SHP77 treated with DMSO at 0.1 percent for 48 hours (cell line): ENCODE measurements around the gene CD74.

Source experiments
- DNase-seq: peaks from one replicate; lab custom pipeline; 2025; lab: John Stamatoyannopoulos, UW

CD74 gene

GRCh38 chr5:150409638-150410523, 2.8 kb downstream of the CD74 start:
- DNase-seq: peak; percentile 77

DNA sequence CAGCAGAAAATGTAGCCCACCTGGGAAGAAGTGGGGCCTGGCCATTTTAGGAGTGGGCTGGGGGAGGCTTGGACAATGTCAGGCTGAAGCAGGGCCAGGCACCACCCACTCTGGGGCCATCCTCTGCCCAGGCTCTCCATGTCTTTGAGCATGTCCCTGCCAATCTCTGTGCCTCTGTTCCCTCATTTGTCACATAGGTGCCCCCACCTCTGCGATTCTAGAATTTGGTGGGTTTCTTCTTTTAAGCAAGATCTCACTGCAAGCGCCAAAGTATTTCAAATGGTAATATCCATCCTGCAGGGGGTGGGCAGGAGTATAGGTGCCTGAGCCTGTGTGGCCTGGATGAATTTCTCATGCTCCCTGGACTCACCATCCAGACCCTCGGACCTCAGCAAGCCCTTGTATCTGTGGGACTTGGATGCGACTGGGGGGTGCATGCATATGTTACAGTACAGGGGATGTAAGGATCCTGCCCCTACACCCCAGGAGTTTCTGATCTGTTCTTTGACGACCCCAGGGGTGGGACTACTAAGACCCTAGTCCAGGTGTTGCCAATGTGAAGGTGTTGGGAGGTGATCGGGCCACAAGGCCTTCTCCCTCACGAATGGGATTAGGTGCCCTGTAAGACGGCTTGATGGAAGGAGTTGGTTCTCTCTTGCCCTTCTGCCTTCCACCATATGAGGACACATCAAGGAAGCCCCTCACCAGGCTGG, 4.3 kb downstream of the CD74 start:
- no peak for DNase-seq

- DNase-seq: no peak
These were observed 5.5 kb downstream of the CD74 start for GRCh38 chr5:150407096-150407720.

DNA sequence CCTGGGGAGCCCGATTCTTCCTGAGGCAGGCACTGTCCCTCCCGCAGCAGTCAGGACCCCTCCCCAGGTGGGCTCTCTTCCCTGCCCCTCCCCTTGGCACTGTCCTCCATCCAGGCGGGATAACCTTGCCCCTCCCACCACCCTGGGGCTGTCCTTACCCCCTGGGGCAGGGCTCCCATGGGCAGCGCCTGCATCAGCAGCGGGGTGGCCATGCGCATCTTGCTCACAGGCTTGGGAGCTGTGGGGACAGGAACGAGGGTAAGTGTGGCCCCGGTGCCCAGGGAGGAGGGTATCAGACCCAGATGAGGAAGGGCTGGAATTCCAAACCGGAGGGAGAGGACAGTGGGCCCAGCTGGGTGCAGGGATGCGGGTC, 6.0 kb downstream of the CD74 start:
- DNase-seq: no peak

GRCh38 chr5:150406103-150406722, 6.5 kb downstream of the CD74 start:
- DNase-seq: no peak

GRCh38 chr5:150404941-150405816, 7.5 kb downstream of the CD74 start:
- no peak for DNase-seq

DNA sequence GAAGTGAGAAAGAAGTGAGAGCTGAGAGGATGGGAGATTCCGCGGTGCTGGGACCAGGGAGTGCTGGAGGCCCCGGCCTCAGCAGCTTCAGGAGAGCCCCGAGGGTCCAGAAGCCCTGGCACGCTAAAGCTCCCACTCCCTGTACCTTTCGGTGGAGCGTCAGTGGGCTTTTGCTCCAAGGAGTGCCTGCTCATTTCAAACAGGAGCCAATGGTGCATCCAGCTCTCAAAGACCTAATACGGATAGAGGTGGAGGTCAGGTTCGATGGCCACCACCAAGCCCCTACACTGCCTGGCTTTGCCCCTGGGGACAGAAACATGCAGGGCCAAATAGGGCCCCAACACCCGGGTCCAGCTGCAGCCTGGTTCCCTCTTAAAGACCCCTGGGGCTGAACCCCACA, 8.2 kb downstream of the CD74 start:
- DNase-seq: no peak

DNA sequence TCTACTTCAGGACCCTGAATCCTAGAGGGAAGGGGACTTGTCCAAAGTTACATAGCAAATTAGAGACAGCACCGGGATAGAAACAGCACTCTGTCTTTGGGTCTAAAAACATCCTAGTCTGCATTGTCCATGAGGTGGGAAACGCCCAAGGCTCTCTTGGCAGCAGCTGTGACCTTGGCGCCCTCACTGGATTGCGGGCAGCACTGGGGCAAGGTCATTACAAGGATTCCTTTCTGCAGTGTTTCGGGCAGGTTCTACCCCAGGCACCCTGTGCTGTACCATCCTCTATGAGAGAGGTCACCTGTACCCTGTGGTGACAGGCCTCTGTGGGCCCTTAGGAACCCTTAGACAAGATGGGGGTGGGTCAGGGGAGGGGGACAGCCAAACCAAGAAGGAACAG, 8.6 kb downstream of the CD74 start:
- DNase-seq: no peak

DNA sequence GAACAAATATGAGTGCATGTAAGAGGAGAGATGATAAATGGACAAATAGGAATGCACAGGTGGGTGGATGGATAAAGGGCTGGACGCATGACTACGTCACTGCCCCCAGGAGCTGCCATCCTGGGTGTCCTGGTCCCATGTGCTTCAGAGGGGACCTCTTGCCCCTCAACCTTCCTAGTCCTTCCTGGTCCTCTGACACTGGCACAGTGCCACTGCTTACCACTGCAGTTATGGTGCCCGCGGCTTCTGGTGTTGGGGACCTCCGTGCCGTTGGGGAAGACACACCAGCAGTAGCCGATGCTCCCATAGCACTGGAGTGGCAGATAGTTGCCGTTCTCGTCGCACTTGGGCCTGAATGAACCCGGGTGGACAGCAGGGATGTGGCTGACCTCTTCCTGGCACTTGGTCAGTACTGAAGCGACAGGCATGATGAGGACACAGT, 9.8 kb downstream of the CD74 start:
- no peak for DNase-seq

- DNase-seq: no peak
These were observed 10.4 kb downstream of the CD74 start for GRCh38 chr5:150402229-150402773.

- no peak for DNase-seq
These were observed 11.1 kb downstream of the CD74 start for GRCh38 chr5:150401376-150402228.

GRCh38 chr5:150401076-150401375, 11.7 kb downstream of the CD74 start:
- no peak for DNase-seq

DNA sequence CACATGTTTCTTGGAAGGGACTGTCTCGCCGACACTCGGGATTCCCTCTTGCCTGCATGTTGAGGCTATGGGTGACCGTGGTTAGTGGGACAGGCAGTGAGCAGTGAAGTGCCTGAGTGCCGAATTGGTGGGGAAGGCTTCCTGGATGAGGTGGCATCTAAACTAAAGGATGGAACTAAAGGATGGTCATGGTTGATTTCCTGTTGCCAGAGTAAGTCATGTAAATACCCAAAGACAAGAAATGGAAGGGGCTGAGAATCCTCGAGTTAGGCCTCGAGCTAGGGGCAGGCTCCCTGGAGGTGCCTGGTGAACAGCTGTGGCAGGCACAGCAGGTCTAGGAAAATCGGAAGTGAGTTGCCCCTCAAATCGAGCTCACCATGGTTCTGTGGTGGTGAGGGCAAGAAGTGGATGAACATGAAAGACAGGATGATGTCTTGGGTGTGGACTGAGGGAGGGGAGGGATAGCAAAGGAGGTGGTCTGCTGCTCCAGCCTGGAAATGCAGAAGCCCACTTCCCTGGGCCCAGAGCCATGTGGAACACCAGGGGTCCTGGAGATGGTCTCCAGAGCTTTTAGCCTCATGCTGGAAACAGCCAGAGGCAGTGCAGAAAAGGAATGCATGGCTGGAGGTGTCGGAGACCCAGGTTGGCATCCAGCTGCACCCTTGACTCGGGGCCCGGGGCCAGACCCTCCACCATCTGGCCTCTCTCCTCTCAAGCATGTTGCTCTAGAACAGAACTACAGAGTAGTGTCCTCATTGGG, 12.2 kb downstream of the CD74 start:
- DNase-seq: no peak

- DNase-seq: no peak
These were observed 13.0 kb downstream of the CD74 start for GRCh38 chr5:150399524-150400211.

GRCh38 chr5:150398722-150399523, 13.8 kb downstream of the CD74 start:
- no peak for DNase-seq

- no peak for DNase-seq
These were observed 14.7 kb downstream of the CD74 start for GRCh38 chr5:150397782-150398721.
